Activated T-helper 2 cell treated with anti-CD3 and anti-CD28 coated beads, Interferon-gamma antibody, Interleukin-2, Interleukin-4, amounts not matched to agents 10 μg/mL and 5 μg/mL and 100 μg/mL, durations not matched to agents 14 hours and 24 hours and 36 hours (primary cell): ENCODE data around the gene MPI. TPM values are rescaled to one million over a fixed set of nuclear protein-coding genes. Genes with fewer than 3 reads are reported as not detected.

ENCODE experiments used
- DNase-seq: peaks from one replicate; pipeline ENCODE4 v3.0.0; 2021; ENCODE audit warnings: low spot score
- H3K27ac Mint-ChIP-seq: one replicate; pipeline ENCODE4 v1.8.0; 2021; ENCODE audit warnings: mixed read lengths
- H3K27me3 Mint-ChIP-seq: one replicate; pipeline ENCODE4 v1.8.0; 2021; ENCODE audit warnings: low read depth, mixed read lengths
- H3K36me3 Mint-ChIP-seq: one replicate; pipeline ENCODE4 v1.8.0; 2021; ENCODE audit warnings: low read depth, mixed read lengths
- H3K4me1 Mint-ChIP-seq: one replicate; pipeline ENCODE4 v1.8.0; 2021; ENCODE audit warnings: low read depth, mixed read lengths
- H3K4me3 Mint-ChIP-seq: one replicate; pipeline ENCODE4 v1.8.0; 2021; ENCODE audit warnings: low read depth, mild to moderate bottlenecking, moderate library complexity, mixed read lengths
- H3K9me3 Mint-ChIP-seq: one replicate; pipeline ENCODE4 v1.8.0; 2021; ENCODE audit warnings: mixed read lengths
- intact Hi-C: fragments of 100-400 bp; cut with micrococcal nuclease; formaldehyde crosslinking; loops from one replicate; pipeline ENCODE4 v1.15.1; 2023
- total RNA-seq: library from RNA; stranded (reverse); gene quantifications from 2 replicates; pipeline ENCODE4 v1.2.3, GENCODE V29; 2022

Gene MPI
- total RNA-seq, 1 donor from 2014 or later, result 66.3 TPM

GRCh38 chr15:74867466-74868038, 22.3 kb upstream of the MPI start:
- intact Hi-C loops, result no loop called here
- peak overlapping the region; percentile 26 for H3K4me3 Mint-ChIP-seq
- DNase-seq, result no peak

GRCh38 chr15:74868059-74868458, 21.8 kb upstream of the MPI start:
- DNase-seq, result no peak
- peaks cover 63% of the 10 kb centered on the region for H3K4me1 Mint-ChIP-seq
- H3K27ac Mint-ChIP-seq, result peak overlapping the region; percentile 69
- H3K9me3 Mint-ChIP-seq, result no peaks in the 10 kb centered on the region
- H3K4me3 Mint-ChIP-seq, result peak overlapping the region; percentile 26
- intact Hi-C loops, result no loop called here
- no peaks in the 10 kb centered on the region for H3K27me3 Mint-ChIP-seq
- peaks cover 60% of the 10 kb centered on the region for H3K36me3 Mint-ChIP-seq

More at GRCh38 chr15:74867466-74868038, 22.3 kb upstream of the MPI start:
- Mint-ChIP-seq H3K27ac (peak overlapping the region; percentile 69), H3K27me3 (no peaks in the 10 kb centered on the region), H3K9me3 (no peaks in the 10 kb centered on the region), H3K4me1 (peaks cover 59% of the 10 kb centered on the region), H3K36me3 (peaks cover 55% of the 10 kb centered on the region)

GRCh38 chr15:74869372-74869725, 20.5 kb upstream of the MPI start:
- Mint-ChIP-seq H3K36me3 (peaks cover 54% of the 10 kb centered on the region), H3K27me3 (no peaks in the 10 kb centered on the region), H3K4me1 (peaks cover 58% of the 10 kb centered on the region), H3K9me3 (no peaks in the 10 kb centered on the region), H3K27ac (peak overlapping the region; percentile 97), H3K4me3 (peak overlapping the region; percentile 98)
- no peak for DNase-seq
- intact Hi-C loops, result no loop called here

GRCh38 chr15:74869726-74870407, 20.0 kb upstream of the MPI start:
- peak; percentile 50 for DNase-seq
- H3K9me3 Mint-ChIP-seq, result no peaks in the 10 kb centered on the region

GRCh38 chr15:74870436-74871215, 19.2 kb upstream of the MPI start:
- intact Hi-C loops, result loop anchor here (2.0 to 5.0 kb wide), 3 partner anchors 67 to 867 kb away; partner anchors contain the start of gene COX5A
- peak overlapping the region; percentile 98 for H3K4me3 Mint-ChIP-seq
- H3K36me3 Mint-ChIP-seq, result peaks cover 46% of the 10 kb centered on the region
- H3K27me3 Mint-ChIP-seq, result no peaks in the 10 kb centered on the region
- H3K4me1 Mint-ChIP-seq, result peaks cover 51% of the 10 kb centered on the region
- H3K27ac Mint-ChIP-seq, result peak overlapping the region; percentile 97
- H3K9me3 Mint-ChIP-seq, result no peaks in the 10 kb centered on the region
- DNase-seq, result no peak

More at GRCh38 chr15:74869726-74870407, 20.0 kb upstream of the MPI start:
- Mint-ChIP-seq H3K4me1 (peaks cover 55% of the 10 kb centered on the region), H3K36me3 (peaks cover 51% of the 10 kb centered on the region), H3K27me3 (no peaks in the 10 kb centered on the region), H3K4me3 (peak overlapping the region; percentile 98), H3K27ac (peak overlapping the region; percentile 97)
- intact Hi-C loops, result loop anchor here (2.0 to 5.0 kb wide), 3 partner anchors 67 to 867 kb away; partner anchors contain the start of gene COX5A

- no peak for DNase-seq
- Mint-ChIP-seq H3K4me1 (peaks cover 40% of the 10 kb centered on the region), H3K4me3 (peak overlapping the region; percentile 98), H3K36me3 (peaks cover 32% of the 10 kb centered on the region), H3K27me3 (peaks cover 1% of the 10 kb centered on the region), H3K9me3 (no peaks in the 10 kb centered on the region), H3K27ac (peak overlapping the region; percentile 89)
- intact Hi-C loops, result loop anchor here (1.0 to 5.0 kb wide), 5 partner anchors 17 to 865 kb away; partner anchors contain the start of genes COX5A and FAM219B
Measured at GRCh38 chr15:74872702-74873035, 17.2 kb upstream of the MPI start.

- H3K9me3 Mint-ChIP-seq, result no peaks in the 10 kb centered on the region
- H3K27me3 Mint-ChIP-seq, result peaks cover 1% of the 10 kb centered on the region
- H3K4me3 Mint-ChIP-seq, result peak within 1 kb of the TSS; percentile 98
- peaks cover 26% of the 10 kb centered on the region for H3K36me3 Mint-ChIP-seq
- peaks cover 34% of the 10 kb centered on the region for H3K4me1 Mint-ChIP-seq
- DNase-seq, result peak; percentile 89
- intact Hi-C loops, result loop anchor here (1.0 to 5.0 kb wide), 5 partner anchors 16 to 864 kb away; partner anchors contain the start of genes COX5A and FAM219B
- peak within 1 kb of the TSS; percentile 89 for H3K27ac Mint-ChIP-seq
Measured at GRCh38 chr15:74873036-74873755, 16.6 kb upstream of the MPI start, which contains the start of gene SCAMP2. Gene SCAMP2 (minus strand): TSS chr15:74873365. CDS start chr15:74873255, 110 bp downstream.

- Mint-ChIP-seq H3K9me3 (no peaks in the 10 kb centered on the region), H3K4me1 (peaks cover 31% of the 10 kb centered on the region)
- peak; percentile 29 for DNase-seq
Measured at GRCh38 chr15:74873756-74874424, 16.0 kb upstream of the MPI start.

GRCh38 chr15:74878273-74878672, 11.6 kb upstream of the MPI start:
- peaks cover 1% of the 10 kb centered on the region for H3K27me3 Mint-ChIP-seq
- no peak overlapping the region for H3K4me3 Mint-ChIP-seq
- DNase-seq, result no peak
- no peaks in the 10 kb centered on the region for H3K36me3 Mint-ChIP-seq
- intact Hi-C loops, result no loop called here
- H3K27ac Mint-ChIP-seq, result no peak overlapping the region
- peaks cover 4% of the 10 kb centered on the region for H3K4me1 Mint-ChIP-seq
- peaks cover 6% of the 10 kb centered on the region for H3K9me3 Mint-ChIP-seq

More at GRCh38 chr15:74873756-74874424, 16.0 kb upstream of the MPI start:
- H3K27me3 Mint-ChIP-seq, result peaks cover 1% of the 10 kb centered on the region
- intact Hi-C loops, result loop anchor here (1.0 to 5.0 kb wide), 5 partner anchors 15 to 863 kb away; partner anchors contain the start of genes COX5A and FAM219B
- peaks cover 23% of the 10 kb centered on the region for H3K36me3 Mint-ChIP-seq
- peak overlapping the region; percentile 89 for H3K27ac Mint-ChIP-seq
- H3K4me3 Mint-ChIP-seq, result peak overlapping the region; percentile 98

GRCh38 chr15:74882528-74882927, 7.3 kb upstream of the MPI start:
- H3K4me3 Mint-ChIP-seq, result no peak overlapping the region
- peaks cover 6% of the 10 kb centered on the region for H3K9me3 Mint-ChIP-seq
- no peaks in the 10 kb centered on the region for H3K36me3 Mint-ChIP-seq
- peaks cover 9% of the 10 kb centered on the region for H3K4me1 Mint-ChIP-seq
- H3K27ac Mint-ChIP-seq, result no peak overlapping the region
- intact Hi-C loops, result no loop called here
- H3K27me3 Mint-ChIP-seq, result no peaks in the 10 kb centered on the region
- DNase-seq, result no peak

GRCh38 chr15:74884428-74885223, 5.2 kb upstream of the MPI start:
- Mint-ChIP-seq H3K36me3 (no peaks in the 10 kb centered on the region), H3K4me3 (no peak overlapping the region), H3K9me3 (peaks cover 6% of the 10 kb centered on the region), H3K4me1 (peaks cover 18% of the 10 kb centered on the region), H3K27me3 (no peaks in the 10 kb centered on the region), H3K27ac (no peak overlapping the region)
- intact Hi-C loops, result no loop called here
- no peak for DNase-seq
